Ureter (tissue), 1 donor: ENCODE measurements around the gene CLTA. TPM values are rescaled to one million over a fixed set of nuclear protein-coding genes. Genes with fewer than 3 reads are reported as not detected.
"Not testable (repeated sequence)": the region's sequence is repeated elsewhere in the genome, so short reads cannot be mapped to it uniquely, and the experiment has no call there.

Experiments used
- DNase-seq: peaks from one replicate; pipeline ENCODE4 v3.0.0-alpha.2; 2020; ENCODE audit warnings: low spot score
- total RNA-seq: library from RNA; stranded (reverse); gene quantifications from one replicate; pipeline ENCODE4 v1.2.4, GENCODE V29; 2023
- donor health status: DM: yes; HTN: yes; CAD: no.

The CLTA gene
- total RNA-seq, 1 donor from 2014 or later, result 170 TPM

DNA sequence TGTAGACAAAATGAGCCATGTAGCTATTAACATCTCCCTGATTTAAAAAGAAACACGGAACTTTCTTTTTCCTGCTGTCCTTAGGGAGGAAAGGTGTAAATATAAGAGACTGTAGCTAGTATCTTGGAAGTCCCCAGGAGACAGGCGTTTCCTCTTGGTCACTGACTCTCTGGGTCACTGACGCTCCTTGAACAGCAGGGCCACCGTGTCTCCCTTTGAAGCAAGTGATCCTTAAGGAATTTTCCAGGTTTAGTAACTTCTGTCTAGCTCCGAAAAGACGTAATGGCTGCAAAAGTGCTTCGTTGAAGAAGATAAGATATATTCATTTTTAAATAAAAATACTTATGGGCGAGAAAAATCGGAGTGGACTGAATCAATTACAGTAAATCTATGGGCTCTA is 745 bp upstream of the CLTA start:
- no peak for DNase-seq

DNA sequence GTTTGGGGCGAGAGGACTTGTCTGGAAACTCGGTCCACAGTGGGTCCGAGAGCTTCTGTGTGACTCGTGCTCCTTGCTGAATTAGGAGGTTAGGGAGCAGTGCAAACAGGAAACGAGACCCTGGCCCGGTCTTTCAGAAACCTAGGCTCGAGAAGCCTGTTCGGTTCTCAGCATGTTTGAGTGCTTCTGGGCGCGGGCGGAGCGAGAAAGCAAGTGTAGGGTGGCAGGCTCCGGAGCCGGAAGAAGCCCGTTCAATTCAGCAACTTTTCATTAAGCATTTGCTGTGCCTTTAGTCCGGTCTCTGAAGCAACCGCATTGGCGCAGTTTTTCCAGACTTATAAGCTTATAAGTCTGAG is 547 bp downstream of the CLTA start:
- DNase-seq, result peak; percentile 47

DNA sequence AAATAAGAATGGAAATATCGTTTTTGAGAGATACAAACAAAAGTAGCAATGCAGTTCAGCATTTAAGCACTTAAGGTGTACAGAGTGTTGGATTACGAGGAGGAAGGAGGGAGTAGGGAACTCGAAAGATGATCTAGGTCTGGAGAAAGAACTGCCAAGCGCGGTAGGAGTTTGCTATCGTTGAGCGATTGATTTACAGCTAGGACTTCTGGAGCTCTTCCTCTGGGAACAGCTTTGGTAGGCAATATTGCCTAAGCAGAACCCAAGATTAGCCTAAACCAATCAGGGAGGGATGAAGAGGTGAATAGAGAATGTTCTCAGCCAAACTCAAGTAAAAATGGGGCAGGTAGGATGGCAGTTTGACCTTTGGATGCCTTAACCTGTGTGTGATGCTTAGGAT is 965 bp downstream of the CLTA start:
- no peak for DNase-seq

DNA sequence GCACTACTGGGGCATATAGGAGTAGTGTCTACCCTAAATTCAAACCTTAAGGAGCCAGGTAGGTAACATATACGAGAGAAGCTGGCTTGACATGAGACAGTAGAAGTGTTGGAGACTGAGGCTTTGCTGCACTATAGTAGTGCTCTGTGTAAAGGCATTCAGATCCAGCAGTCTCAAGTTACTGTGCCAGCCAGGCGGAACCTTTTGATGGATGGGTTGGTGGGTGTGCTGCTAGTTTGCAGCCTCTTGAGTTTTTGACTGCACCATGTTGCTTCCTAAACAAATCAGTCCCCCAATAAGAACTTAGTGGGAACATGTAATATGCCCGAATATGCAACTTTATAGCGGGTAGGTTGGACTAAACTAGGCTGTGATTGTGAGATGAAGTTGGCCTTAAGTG is 1.5 kb downstream of the CLTA start:
- no peak for DNase-seq

DNA sequence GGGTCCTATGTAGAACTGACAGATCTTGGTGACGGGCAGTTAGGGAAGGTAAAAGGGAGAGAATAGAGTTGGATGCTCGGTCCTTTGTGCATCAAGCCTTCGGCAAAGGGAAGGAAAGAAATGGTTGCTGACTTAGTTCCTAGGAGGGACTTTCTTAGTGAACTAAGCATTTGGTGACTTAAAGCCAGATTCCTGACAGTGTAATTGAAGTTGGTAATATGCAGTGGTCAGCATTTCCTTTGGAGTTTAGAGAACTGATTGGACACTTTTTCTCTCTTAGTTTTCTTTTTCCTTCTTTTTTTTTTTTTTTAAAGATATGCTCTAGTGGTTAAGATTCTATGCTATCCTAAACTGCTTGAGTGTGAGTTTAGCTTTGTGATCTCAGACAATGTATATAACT is 2.3 kb downstream of the CLTA start:
- no peak for DNase-seq

DNA sequence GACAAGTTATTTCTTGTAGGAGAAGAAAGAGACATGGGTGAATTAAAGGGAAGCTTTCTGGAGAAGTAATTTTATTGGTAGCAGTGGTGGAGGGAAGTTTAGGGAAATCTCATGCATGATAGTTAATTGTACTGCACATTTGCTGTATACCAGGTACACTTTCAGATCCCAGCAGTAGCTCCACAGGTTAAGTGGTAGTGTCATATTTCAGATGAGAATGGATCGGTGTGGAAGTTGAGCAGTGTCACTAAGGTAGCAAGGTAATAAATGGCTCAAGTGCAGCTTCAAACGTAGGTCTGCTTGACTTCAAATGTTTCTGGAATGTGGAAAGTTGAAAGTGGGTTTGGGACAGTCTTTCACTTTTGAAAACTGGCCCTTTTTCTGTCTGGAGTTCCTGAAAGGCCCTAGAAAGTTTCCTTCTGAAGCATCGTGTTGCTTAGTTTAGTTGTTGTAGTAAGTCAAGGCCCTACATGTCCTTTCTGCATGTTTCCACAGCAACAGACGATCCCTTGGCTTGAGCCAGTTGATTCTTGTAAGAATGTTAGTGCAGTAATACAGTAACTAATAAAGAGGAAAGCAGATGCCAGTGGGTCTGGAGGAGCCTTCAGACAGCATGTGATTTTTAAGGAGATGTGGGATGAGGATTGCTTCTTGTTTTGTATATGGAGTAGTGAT is 3.7 kb downstream of the CLTA start:
- no peak for DNase-seq

DNA sequence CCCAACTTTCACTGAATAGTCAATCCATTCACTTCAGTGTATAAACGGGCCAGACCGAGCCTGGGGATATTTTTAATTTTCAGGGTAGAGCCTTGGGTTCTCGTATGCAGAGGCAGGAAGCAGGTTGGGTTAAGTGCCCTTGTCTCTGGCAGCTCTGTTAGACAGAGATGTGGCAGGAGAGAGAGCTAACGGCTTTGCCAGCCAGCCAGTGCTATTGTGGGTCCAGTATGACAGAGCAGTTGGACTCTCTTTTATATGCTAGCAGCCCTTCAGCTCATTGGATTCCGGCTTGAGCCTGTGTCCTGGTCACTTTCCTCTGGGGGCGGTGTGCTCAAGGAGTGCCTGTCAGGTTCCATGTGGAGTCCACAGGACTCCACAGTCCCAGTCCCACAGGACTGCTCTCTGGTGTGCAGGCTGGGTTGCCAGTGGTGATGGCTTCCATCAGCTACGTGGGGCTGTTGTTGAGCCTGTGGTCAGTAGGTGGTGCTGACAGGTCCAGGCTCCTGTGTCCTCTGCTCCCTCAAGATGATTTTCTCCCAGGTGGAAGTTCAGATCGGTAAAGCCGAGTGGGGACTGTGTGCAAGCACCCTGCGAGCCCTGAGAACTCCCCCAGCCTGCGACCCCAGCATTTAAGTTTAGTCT is 14.3 kb downstream of the CLTA start:
- no peak for DNase-seq

DNA sequence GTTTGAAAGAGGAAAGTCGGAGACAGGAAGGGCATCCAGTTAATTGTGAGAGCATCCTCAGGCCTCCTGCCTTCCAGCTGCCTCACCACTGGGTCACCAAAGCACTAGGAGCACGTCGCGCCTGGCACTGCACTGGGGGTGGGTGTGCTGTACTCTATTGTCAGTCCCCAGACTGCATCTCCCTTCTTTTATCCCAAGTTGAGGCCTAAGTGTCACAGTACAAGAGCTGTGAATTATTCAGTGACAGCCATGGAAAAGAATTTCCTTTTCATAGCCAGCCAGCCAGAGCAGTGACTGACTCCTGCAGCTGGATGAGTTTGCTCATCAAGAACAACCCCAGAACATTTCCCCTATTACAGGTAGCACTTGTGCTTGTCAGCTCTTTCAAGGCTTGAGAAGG is 16.3 kb downstream of the CLTA start:
- no peak for DNase-seq

DNA sequence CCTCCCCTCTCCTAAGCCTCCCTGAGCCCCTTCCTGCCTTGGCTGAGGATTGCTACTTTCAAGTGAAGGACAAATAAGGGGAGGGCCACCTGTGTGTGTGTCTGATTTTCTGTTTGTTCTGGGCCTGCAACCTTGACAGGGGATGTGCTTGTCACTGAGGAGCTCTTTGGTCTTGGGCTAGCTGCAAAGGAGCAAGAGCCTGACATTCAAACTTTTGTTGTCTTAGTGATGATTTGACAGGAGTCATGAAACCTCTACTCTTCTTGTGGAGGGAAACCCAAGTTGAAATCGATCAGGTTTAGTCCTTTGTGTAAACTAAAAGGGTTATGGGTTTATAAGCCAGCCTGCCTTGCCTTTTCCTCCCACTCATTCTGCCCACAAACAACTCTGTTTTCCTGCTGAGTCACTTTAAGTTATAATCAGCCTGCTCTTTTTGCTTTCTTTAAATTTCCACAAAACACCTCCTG is 16.9 kb downstream of the CLTA start:
- no peak for DNase-seq

DNA sequence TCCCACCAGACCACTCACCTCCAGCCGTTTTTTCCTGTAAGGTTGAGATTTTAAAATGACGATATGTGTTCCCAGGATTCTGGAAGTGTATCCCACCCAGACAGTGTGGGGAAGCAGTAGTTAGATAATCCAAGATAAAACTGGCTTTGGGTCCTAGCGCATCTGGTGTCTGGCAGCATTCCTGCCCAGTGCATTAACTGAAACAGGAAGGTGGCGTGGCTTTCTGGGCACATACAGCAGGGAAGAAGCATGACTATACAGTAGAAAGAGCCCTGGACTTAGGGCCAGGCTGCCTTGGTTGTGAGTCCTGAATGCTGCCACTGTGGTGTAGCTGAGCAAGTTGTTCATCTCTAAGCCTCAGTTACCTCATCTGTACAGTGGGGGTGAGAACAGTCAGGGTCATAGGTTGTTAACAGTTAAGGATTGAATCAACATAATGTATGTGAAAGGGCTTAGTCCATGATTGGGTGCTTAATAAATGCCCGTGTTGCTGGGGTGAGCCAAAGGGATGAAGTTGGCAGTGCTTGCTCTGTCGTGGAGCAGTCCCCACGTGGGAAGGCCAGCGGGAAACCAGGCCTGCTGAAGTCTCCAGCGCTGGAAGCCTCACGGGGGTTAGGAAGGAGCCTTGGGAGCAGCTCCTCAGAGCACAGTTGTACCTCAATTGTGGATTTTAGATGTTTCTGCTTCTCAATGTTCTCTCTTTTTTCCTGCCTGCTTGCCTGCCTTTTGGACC is 18.0 kb downstream of the CLTA start:
- no peak for DNase-seq

DNA sequence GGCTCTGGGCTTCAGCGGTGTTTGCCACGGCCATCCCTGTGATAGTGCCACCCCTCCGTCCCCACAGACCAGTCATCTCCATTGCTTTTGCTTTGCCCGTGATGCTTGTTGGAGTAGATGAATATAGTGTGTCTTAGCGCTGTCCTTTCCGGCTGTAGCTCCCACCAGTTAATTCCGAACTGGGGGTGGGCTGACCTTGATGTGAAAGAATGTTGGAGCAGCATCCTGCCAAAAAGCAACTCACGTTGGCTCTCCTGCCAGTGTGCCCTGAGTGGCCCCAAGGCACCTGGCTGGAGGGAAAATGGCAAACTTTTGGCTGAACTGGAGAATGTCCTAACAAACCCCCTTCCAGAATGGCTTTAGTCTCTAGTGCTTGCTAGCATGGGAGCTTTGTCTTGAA is 20.0 kb downstream of the CLTA start:
- no peak for DNase-seq

DNA sequence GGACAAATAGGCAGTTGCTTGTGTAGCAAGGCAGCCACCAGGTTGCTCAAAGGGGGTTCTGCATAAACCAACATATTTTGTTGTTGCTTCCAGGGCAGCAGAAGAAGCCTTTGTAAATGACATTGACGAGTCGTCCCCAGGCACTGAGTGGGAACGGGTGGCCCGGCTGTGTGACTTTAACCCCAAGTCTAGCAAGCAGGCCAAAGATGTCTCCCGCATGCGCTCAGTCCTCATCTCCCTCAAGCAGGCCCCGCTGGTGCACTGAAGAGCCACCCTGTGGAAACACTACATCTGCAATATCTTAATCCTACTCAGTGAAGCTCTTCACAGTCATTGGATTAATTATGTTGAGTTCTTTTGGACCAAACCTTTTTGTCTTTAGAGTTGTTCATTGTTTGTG is 20.8 kb downstream of the CLTA start:
- DNase-seq, result no peak

DNA sequence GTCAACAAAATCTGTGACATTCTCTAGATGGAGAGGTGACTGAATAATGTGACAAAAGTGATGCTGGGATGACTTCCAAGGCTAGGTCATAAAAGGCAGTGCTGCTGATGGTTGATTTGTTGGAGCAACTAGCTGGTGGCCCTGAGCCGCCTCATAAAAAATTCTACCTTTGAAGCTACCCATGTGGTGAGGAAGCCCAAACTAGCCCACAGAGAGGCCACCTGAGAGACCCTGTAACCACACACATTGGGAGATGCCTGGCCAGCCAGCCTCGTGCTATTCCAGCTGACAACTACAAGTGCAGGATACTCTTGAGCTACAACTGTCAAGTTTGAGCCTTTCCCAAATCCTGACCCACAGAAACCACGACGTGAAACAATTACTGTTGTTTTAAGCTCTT is 22.7 kb downstream of the CLTA start:
- no peak for DNase-seq

DNA sequence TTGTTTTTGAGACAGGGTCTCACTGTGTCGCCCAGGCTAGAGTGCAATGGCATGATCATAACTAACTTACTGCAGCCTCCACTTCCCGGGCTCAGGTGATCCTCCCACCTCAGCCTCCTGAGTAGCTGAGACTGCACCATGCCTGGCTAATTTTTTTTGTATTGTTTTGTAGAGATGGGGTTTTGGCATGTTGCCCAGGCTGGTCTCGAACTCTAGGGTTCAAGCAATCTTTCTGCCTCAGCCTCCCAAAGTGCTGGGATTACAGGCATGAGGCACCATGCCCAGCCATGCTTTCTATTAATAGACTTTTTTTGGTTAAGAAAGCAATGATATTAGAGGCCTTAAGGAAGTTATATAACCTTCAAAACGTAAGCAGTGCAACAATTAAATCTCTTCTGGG is 23.3 kb downstream of the CLTA start:
- no peak for DNase-seq

DNA sequence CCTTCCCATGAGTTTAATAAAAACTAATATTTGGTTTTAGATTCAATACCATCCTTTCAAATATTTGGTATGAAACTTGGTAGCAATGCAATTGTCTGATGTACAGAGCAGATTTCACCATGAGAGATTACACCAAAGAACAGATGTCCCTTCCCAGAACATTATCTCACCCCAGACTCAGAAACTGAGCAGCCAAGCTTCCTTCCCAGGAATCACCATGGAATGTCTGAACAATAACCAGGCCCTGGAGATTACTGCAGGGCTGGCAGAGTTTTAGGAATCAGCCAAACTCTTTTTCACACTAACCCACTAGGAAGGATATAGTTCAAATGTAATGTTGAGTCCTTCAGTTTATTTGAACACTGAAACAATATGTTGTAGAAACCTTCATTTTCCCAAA is 23.9 kb downstream of the CLTA start:
- DNase-seq, result no peak

DNA sequence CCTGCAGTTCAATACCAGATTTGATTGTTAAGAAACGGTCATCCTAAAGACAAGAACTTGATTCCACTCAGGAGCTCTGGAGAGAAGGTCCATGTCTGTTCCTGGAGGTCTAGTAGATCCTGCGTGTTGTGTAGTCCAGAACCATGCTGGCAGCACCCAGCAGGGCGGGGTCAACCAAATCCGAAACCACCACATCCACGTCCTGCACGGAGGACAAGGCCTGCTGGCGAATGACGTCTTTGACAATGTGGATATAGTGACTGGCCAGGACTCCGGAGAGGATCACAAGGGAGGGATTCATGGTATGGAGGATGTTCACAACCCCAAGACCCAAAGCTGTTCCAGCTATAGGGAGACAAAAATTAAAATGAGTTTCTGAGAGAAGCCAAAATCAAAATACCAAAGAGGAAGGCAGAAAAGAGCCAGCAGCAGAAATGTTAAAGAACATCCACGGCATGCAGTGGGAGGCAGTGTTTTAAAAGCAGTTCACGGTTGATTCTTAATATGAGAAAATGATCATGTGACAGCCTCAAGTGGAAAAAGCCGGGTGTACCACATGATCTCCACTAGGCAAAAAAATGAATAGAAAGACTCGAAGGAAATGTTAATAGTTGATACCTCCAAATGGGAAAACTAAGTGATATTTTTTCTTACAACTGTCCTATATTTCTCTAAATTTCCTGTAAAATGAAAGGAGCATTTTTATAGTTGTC is 26.7 kb downstream of the CLTA start:
- no peak for DNase-seq

DNA sequence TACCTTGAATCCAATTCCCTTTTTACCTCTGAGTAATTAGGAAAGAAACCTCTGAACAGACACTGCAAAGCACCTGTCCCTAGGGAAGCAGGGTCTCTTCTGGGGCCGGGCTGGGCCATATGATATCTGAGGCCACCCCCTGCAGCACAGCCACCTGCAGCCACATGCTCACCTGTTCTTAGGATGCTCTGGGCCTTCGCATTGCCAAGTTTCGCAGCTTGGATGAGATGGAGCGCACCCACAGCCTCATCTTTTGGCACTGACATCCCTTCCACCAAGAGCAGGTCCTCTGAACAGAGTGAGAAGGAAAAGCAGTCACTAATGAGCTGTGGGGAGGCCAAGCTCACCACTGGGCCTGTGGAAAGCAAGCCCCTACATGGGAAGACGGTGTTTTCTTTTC is 27.3 kb downstream of the CLTA start:
- no peak for DNase-seq

DNA sequence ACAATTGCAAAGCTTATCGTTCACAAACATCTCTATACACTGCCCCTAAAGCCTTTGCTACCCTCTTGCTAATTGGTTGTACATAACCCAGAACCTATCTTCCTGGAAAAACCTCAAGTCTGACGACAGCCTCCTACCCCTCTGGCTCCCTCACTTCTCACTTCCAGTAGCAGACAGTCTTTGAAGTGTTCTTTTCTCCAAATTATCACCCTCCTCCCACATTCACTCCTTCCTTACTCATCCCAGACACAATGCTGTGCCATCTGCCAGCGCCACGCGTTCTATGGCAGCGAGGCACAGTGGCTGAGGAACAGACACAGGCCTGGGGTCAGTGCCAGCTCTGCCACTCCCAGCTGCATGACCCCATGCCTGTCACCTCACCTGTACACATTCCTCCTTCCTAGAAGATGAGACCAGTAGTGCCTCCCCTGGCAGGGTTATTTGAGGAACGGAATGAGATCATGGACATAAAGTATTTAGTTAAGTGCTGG is 27.7 kb downstream of the CLTA start:
- DNase-seq, result no peak

DNA sequence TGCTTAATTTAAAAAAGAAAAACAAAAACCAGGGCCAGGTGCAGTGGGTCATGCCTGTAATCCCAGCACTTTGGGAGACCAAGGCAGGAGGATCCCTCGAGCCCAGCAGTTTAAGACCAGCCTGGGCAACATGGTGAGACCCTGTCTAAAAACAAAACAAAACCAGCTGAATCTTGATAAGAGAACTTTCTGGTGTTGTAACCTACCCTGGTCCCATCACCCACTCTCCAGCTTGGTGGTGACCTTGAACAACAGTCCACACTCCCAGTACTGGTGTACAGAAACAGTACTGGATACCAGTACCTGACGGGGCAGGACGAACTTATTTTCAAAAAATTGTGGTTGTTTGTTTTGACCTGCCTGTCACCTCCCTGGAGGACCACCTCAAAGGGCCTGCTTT is 30.9 kb downstream of the CLTA start:
- no peak for DNase-seq

DNA sequence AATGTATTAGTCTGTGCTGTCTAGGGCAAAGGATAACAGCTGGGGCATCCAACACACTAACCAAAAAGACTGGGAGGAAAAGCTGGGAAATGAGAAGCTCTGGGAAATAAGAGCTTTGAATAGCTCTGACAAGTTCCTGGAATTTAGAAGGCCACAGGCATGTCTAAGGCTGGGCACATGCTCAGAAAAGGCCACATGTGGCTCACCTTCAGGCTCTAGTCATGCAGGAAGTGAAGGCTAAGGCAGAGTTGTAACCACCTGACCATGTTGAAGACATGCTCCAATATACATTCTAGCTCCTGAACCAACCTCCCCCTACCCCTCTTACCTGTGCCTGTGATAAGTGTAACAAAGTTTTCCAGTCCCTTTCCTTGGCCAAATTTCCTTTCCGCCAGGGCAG is 31.7 kb downstream of the CLTA start:
- no peak for DNase-seq

DNA sequence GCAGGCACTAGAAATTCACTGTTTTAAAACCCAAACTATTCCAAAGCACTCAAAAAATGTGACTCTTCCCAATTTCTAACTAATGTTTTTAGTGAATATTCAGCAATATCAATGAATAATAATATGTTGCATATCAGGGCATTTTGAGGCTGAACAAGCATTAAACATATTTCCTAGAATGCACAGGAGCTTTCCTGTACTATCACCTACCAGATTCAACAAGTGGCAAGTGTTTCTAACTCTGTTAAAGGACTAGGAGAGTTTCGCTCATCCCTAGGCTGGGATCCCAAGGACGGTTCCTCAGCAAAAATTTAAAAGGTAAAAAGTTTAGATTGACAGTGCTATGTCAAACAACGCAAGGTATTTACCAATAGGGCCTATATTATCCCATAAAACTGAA is 46.5 kb downstream of the CLTA start:
- DNase-seq, result no peak

DNA sequence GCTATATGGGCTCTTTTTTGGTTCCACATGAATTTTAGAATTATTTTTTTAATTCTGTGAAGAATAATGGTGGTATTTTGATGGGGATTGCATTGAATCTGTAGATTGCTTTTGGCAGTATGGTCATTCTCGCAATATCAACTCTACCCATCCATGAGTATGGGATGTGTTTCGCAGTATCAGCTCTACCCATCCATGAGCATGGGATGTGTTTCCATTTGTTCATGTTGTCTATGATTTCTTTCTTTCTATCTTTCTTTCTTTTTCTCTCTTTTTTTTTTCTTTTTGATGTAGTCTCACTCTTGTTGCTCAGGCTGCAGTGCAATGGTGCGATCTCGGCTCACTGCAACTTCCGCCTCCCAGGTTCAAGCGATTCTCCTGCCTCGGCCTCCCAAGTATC is 48.5 kb downstream of the CLTA start:
- DNase-seq, result not testable (repeated sequence)
